Measurements from ENCODE around the gene C19orf18.
"Not testable (repeated sequence)": the region's sequence is repeated elsewhere in the genome, so short reads cannot be mapped to it uniquely, and the experiment has no call there.

The C19orf18 gene

DNA sequence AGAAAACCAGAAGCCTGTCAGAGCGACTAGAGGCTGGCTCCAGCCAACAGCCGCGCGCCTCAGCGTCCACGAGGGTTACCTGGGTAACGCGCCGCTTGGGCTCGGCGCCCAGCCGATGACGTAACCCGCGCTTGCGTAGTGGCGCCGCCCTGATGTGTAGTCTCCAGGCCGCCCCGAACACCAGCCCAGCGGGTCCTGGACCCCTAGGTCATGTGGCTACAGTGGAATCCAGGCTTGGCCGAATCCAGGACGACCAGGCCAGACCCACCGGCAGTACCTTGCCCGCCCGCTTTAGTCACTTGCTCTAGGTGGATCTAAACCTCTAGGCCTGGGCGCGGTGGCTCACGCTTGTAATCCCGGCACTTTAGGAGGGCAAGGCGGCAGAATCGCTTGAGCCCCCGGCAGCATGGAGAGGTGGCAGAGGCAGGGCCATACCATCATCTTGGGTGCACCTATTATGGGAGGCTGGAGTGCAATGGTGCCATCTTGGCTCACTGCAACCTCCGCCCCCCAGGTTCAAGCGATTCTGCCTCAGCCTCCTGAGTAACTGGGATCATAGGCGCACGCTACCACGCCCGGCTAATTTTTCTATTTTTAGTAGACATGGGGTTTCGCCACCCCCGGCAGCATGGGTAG, 35.5 kb upstream of the C19orf18 start:
- TF ChIP-seq, protein P1, sequence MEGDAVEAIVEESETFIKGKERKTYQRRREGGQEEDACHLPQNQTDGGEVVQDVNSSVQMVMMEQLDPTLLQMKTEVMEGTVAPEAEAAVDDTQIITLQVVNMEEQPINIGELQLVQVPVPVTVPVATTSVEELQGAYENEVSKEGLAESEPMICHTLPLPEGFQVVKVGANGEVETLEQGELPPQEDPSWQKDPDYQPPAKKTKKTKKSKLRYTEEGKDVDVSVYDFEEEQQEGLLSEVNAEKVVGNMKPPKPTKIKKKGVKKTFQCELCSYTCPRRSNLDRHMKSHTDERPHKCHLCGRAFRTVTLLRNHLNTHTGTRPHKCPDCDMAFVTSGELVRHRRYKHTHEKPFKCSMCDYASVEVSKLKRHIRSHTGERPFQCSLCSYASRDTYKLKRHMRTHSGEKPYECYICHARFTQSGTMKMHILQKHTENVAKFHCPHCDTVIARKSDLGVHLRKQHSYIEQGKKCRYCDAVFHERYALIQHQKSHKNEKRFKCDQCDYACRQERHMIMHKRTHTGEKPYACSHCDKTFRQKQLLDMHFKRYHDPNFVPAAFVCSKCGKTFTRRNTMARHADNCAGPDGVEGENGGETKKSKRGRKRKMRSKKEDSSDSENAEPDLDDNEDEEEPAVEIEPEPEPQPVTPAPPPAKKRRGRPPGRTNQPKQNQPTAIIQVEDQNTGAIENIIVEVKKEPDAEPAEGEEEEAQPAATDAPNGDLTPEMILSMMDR (IDR thresholded peaks at IDR 0.05; ENCODE audit: low read depth, low read length), result no peak
- TF ChIP-seq POLR2A (IDR thresholded peaks at IDR 0.05; ENCODE audit: extremely low read depth, insufficient read length) (no peak), MYC (IDR thresholded peaks at IDR 0.05; ENCODE audit: low read depth, low read length) (no peak)
- TF ChIP-seq, protein P2, sequence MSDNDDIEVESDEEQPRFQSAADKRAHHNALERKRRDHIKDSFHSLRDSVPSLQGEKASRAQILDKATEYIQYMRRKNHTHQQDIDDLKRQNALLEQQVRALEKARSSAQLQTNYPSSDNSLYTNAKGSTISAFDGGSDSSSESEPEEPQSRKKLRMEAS (IDR thresholded peaks at IDR 0.05; ENCODE audit: low read depth, low read length), result no peak
- no peak overlapping the region for H3K4me3 ChIP-seq (ENCODE audit: low read depth, low read length)
- no peak for DNase-seq (ENCODE audit: low read depth)

DNA sequence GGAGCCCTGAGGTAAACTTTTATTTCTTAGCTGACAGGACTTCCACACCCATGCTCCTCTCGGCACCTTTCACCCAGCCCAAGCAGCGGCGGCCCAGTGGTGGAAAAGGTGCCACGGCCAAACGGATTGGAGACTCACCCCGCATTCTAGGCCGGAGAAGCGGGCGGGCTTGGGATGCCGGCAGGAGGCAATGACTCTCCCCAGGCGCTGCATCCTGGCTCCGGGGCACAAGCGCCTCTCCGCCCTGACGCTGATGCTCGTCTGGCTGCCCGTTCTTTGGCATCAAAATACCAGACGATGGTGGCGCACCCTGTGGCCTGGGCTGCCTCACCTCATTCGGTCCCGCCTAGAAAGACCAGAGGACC, 34.9 kb upstream of the C19orf18 start:
- TF ChIP-seq, protein P1 (IDR thresholded peaks at IDR 0.05; ENCODE audit: low read depth, low read length), result no peak
- TF ChIP-seq MYC (IDR thresholded peaks at IDR 0.05; ENCODE audit: low read depth, low read length), result no peak
- TF ChIP-seq, protein P2 (IDR thresholded peaks at IDR 0.05; ENCODE audit: low read depth, low read length), result no peak
- no peak for TF ChIP-seq POLR2A (IDR thresholded peaks at IDR 0.05; ENCODE audit: extremely low read depth, insufficient read length)
- no peak for DNase-seq (ENCODE audit: low read depth)
- H3K4me3 ChIP-seq (ENCODE audit: low read depth, low read length), result no peak overlapping the region

DNA sequence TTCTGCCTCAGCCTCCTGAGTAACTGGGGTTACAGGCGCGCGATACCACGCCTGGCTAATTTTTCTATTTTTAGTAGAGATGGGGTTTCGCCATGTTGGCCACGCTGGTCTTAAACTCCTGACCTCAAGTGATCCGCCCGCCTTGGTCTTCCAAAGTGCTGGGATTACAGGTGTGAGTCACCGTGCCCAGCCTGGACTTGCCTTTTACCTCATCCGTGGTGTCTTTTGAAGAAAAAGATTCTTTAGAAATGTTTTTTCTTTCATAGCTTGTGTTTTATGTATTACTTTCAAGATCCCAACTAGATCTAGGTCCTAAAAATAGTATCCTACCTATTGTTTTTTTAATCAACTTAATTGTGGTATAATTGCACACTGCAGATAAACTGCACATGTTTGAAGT, 34.5 kb upstream of the C19orf18 start:
- H3K4me3 ChIP-seq (ENCODE audit: low read depth, low read length); DNase-seq (ENCODE audit: low read depth): not testable (repeated sequence)

DNA sequence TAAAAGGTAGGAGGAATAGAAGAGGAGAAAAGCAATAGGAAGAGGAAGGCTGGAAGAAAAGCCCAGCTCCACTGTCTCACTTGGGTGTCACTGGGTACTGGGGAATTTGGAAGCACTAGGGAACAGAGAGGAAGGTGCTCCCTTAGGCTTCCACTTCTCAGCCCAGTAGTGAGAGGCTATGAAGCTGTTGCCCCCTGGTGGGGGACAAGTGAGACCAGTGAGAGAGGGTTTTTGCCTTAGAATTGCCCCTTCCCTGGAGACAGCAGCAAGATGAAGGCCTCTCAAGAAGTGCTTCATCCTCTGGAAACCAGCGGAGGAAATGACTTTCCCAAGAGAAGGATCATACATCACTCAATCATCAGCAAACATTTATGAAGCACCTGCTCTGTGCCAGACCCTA, 33.0 kb upstream of the C19orf18 start:
- no peak overlapping the region for H3K4me3 ChIP-seq (ENCODE audit: low read depth, low read length)
- TF ChIP-seq, protein P2 (IDR thresholded peaks at IDR 0.05; ENCODE audit: low read depth, low read length), result no peak
- TF ChIP-seq POLR2A (IDR thresholded peaks at IDR 0.05; ENCODE audit: extremely low read depth, insufficient read length) (no peak), MYC (IDR thresholded peaks at IDR 0.05; ENCODE audit: low read depth, low read length) (no peak)
- TF ChIP-seq, protein P1 (IDR thresholded peaks at IDR 0.05; ENCODE audit: low read depth, low read length), result no peak
- peak; percentile 16 for DNase-seq (ENCODE audit: low read depth)

DNA sequence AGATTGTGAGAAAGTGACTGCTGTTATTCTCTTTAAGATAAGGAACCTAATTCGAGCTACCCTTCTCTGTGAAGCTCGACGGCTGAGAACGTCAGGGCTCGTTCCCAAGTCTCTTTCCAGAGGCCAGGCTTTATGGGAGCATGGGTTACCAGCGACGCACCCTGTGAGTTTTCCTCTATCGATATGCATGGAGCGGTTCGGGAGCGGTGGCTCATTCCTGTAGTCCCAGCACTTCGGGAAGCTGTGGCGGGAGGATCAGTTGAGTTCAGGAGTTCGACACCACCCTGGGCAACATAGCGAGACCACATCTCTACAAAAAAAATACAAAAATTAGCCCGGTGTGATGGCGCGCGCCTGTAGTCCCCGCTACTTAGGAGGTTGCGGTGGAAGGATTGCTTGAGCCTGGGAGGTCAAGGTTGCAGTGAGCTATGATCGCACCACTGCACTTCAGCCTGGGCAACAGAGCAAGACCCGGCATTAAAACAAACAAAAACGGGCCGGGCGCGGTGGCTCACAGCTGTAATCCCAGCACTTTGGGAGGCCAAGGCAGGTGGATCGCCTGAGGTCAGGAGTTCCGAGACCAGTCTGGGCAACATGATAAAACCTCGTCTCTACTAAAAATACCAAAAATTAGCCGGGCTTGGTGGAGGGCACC, 29.0 kb upstream of the C19orf18 start:
- H3K4me3 ChIP-seq (ENCODE audit: low read depth, low read length), result peak overlapping the region; percentile 21
- TF ChIP-seq POLR2A (IDR thresholded peaks at IDR 0.05; ENCODE audit: extremely low read depth, insufficient read length) (no peak), MYC (IDR thresholded peaks at IDR 0.05; ENCODE audit: low read depth, low read length) (no peak)
- TF ChIP-seq, protein P1 (IDR thresholded peaks at IDR 0.05; ENCODE audit: low read depth, low read length), result no peak
- TF ChIP-seq, protein P2 (IDR thresholded peaks at IDR 0.05; ENCODE audit: low read depth, low read length), result no peak
- no peak for DNase-seq (ENCODE audit: low read depth)

DNA sequence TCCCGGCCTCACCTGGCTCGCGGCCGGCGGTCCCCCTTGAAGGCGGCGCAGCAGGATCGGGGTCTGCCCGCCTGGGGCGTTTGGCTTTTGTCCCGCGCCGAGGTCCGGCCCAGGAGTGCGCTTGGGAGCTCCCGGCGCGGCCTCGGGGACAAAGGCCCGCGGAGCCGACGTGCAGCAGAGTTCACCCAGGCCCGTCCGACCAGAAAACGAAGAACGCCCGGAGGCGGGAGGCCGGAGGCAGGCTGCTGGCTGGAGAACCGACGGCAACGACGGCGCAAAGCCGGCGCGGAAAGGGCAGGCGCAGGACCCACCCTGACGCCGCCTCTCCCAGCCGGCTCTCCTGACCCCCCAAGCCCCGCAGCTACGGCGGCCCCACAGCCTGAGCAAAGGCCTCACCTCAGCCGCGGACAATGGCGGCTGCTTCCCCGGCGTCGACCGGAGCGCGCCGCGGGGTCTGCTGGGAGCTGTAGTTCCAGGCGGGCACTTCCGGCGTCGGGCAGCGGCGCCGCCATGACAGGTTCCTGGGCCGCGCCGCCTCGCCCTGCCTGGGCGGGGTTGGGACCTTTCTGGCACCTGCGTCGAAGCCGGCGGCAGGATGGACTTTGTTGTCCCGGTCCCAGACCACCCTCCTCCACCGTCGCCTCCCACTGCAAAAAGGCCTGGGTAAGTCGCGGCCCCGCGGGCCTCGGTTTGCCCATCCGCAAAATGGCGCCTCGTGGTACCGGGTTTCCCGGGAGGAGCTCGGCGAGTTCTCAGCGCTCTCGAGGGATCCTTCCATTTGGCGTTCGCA, 28.2 kb upstream of the C19orf18 start, which contains the start of gene ZNF606:
Gene ZNF606 (minus strand): TSS at position 437 of the 790 bp plus-strand sequence. CDS start 1,501 bp downstream, outside the sequence.
- peak; percentile 74 for DNase-seq (ENCODE audit: low read depth)
- H3K4me3 ChIP-seq (ENCODE audit: low read depth, low read length), result peak within 1 kb of the TSS; percentile 44
- TF ChIP-seq, protein P1 (IDR thresholded peaks at IDR 0.05; ENCODE audit: low read depth, low read length), result no peak
- TF ChIP-seq, protein P2 (IDR thresholded peaks at IDR 0.05; ENCODE audit: low read depth, low read length), result no peak
- TF ChIP-seq MYC (IDR thresholded peaks at IDR 0.05; ENCODE audit: low read depth, low read length) (no peak), POLR2A (IDR thresholded peaks at IDR 0.05; ENCODE audit: extremely low read depth, insufficient read length) (no peak)

Measured in NB4 (cell line).